Liver (tissue), 9 donors: Measurements from ENCODE around the gene HK2. TPM values are rescaled to one million over a fixed set of nuclear protein-coding genes. Genes with fewer than 3 reads are reported as not detected.

Experiments
- DNase-seq: peaks from one replicate; pipeline ENCODE4 v3.0.0-alpha.2; 2017; ENCODE audit warnings: low spot score
- H3K27ac ChIP-seq, 2 donors: one replicate each; pipeline ENCODE4 v1.7.0; 2013; ENCODE audit warnings: inconsistent platforms in 2 of 2, low read length in 2 of 2, control low read depth in 1 of 2, low read depth in 1 of 2, mild to moderate bottlenecking in 1 of 2
- H3K27me3 ChIP-seq, 4 donors: one replicate each; pipeline versions ENCODE4 v1.6.1 to v1.7.0; 2013; ENCODE audit warnings: low read length in 3 of 4, inconsistent platforms in 1 of 4, mild to moderate bottlenecking in 1 of 4, moderate library complexity in 1 of 4; ENCODE audit not compliant: control insufficient read depth in 4 of 4, insufficient read depth in 4 of 4
- H3K36me3 ChIP-seq, 4 donors: one replicate each; pipeline versions ENCODE4 v1.6.1 to v1.7.0; 2013; ENCODE audit warnings: low read length in 3 of 4, mild to moderate bottlenecking in 3 of 4, low read depth in 1 of 4, moderate library complexity in 1 of 4; ENCODE audit not compliant: control insufficient read depth in 4 of 4, insufficient read depth in 3 of 4
- H3K4me1 ChIP-seq, 4 donors: one replicate each; pipeline versions ENCODE4 v1.6.1 to v1.7.0; 2013; ENCODE audit warnings: low read length in 3 of 4, mild to moderate bottlenecking in 3 of 4, moderate library complexity in 1 of 4; ENCODE audit not compliant: control insufficient read depth in 4 of 4, insufficient read depth in 4 of 4
- H3K4me3 ChIP-seq, 3 donors: one replicate each; pipeline versions ENCODE4 v1.6.1 to v1.7.0; 2013; ENCODE audit warnings: low read length in 3 of 3, control low read depth in 1 of 3, low read depth in 1 of 3, mild to moderate bottlenecking in 1 of 3
- H3K9ac ChIP-seq, 2 donors: one replicate each; pipeline ENCODE4 v1.7.0; 2013; ENCODE audit warnings: low read length in 2 of 2, mild to moderate bottlenecking in 2 of 2, moderate library complexity in 2 of 2, control low read depth in 1 of 2, low read depth in 1 of 2
- H3K9me3 ChIP-seq, 4 donors: one replicate each; pipeline versions ENCODE4 v1.6.1 to v1.7.0; 2013; ENCODE audit warnings: low read length in 3 of 4; ENCODE audit not compliant: control insufficient read depth in 4 of 4
- EGR1 ChIP-seq, 2 donors: IDR thresholded peaks; 2 replicates each; pipeline ENCODE4 v1.6.1; 2016 to 2018; ENCODE audit warnings: antibody characterized with exemption in 2 of 2, low read depth in 2 of 2
- FOXA2 ChIP-seq: IDR thresholded peaks from 2 replicates; pipeline ENCODE4 v1.6.1; 2016; ENCODE audit warnings: antibody characterized with exemption
- GABPA ChIP-seq, 2 donors: IDR thresholded peaks in 1 of 2; conservative IDR thresholded peaks in 1 of 2; 2 replicates each; pipeline ENCODE4 v1.6.1; 2016; ENCODE audit warnings: antibody characterized with exemption in 2 of 2, mild to moderate bottlenecking in 1 of 2, moderate library complexity in 1 of 2
- HNF4A ChIP-seq, 2 donors: conservative IDR thresholded peaks; 2 replicates each; pipeline ENCODE4 v1.6.1; 2016; ENCODE audit warnings: antibody characterized with exemption in 2 of 2, mild to moderate bottlenecking in 2 of 2
- HNF4G ChIP-seq: IDR thresholded peaks from 2 replicates; pipeline ENCODE4 v1.6.1; 2016; ENCODE audit warnings: antibody characterized with exemption
- NR2F2 ChIP-seq: IDR thresholded peaks from 2 replicates; pipeline ENCODE4 v1.6.1; 2016; ENCODE audit warnings: antibody characterized with exemption
- RAD21 ChIP-seq, 2 donors: IDR thresholded peaks; 2 replicates each; pipeline ENCODE4 v1.6.1; 2016; ENCODE audit warnings: antibody characterized with exemption in 2 of 2, mild to moderate bottlenecking in 2 of 2
- RXRA ChIP-seq, 2 donors: IDR thresholded peaks; 2 replicates each; pipeline ENCODE4 v1.6.1; 2017 to 2018; ENCODE audit warnings: antibody characterized with exemption in 2 of 2, mild to moderate bottlenecking in 1 of 2
- TAF1 ChIP-seq: conservative IDR thresholded peaks from 2 replicates; pipeline ENCODE4 v1.6.1; 2016; ENCODE audit warnings: antibody characterized with exemption, mild to moderate bottlenecking
- WGBS: extraction: QIAGEN DNeasy Blood & Tissue Kit; methylation state at CpG from one replicate; pipeline ENCODE4 v1.1.7; 2013; 5-methylcytosine and 5-hydroxymethylcytosine counted together
- polyA plus RNA-seq, 2 donors: library from polyadenylated mRNA; stranded (reverse) in 1 of 2; unstranded in 1 of 2; fragments of 200-250 nt in 1 of 2; fragments of >200 nt in 1 of 2; fragmentation: Nextera tagmentation in 1 of 2; extraction: Ambion mirVana in 1 of 2; gene quantifications; one replicate each; pipeline versions ENCODE4 v1.2.1 to v1.2.3, GENCODE V29; 2013 to 2015
- total RNA-seq, 2 donors: library from RNA; depleted of rRNA; stranded (reverse); fragments of >200 nt; gene quantifications; one replicate each; pipeline ENCODE4 v1.2.3, GENCODE V29; 2014
- TF ChIP-seq, protein P1 (sequence below): IDR thresholded peaks from 2 replicates; pipeline ENCODE4 v1.6.1; 2016; ENCODE audit warnings: antibody characterized with exemption
- TF ChIP-seq, protein P2 (sequence below): IDR thresholded peaks from 2 replicates; pipeline ENCODE4 v1.6.1; 2016; ENCODE audit warnings: antibody characterized with exemption, mild to moderate bottlenecking
- TF ChIP-seq, protein P3 (sequence below): fragments of 150-350 bp; IDR thresholded peaks from 2 replicates; pipeline ENCODE4 v1.5.1; 2017; ENCODE audit warnings: improper control_type of control experiment, low read depth, low read length; ENCODE audit not compliant: missing input control
- TF ChIP-seq, protein P4 (sequence below): IDR thresholded peaks from 2 replicates; pipeline ENCODE4 v1.6.1; 2016; ENCODE audit warnings: antibody characterized with exemption
- donor health status: healthy.
- donor health status: healthy.
- donor health status: healthy.
- donor health status: healthy.
- donor health status: healthy.

The HK2 gene
- total and polyA plus RNA-seq, 4 donors: 0.21 to 3.5 (median 1.0) TPM

DNA sequence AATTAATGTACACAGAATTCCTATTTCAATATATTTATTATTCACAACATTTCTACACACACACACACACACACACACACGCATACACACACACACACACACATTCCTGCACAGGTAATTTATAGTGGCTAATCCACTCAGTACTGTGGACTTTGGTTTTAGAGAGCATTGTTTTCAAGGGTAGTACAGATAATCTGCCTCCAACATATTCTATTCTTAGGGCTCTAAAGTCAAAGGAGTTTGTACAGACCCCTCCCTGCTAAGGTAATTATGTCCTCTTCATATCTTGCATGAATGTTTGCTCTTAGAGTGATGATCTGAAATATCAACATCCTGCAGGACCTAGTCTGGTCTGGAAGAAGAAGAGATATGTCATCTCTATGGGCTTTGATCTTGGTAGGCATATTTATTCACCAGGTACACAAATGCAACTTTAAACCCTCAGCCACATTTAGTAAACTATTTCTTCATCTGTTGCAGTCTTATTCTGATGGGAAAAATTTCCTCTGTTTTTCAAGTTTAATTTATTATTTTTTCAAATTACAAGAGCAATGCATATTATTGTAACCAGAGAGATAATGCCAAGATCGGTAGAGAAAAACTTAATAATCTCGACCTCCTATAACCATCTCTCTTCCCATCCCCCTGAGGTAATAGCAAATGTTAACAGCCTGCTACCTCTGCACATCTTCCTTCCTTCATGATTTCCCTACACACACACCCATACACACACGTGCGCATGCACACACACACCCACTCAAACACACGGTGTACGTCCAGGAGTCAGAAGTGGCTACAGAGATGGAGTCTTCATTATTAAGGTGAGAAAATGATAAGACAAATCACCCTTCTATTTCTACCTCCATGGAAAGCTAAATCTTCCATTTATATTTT, 106.2 kb downstream of the HK2 start:
- H3K9ac ChIP-seq: no peak overlapping the region
- no peaks in the 10 kb centered on the region for H3K4me1 ChIP-seq
- H3K27me3 ChIP-seq: no peaks in the 10 kb centered on the region
- no peaks in the 10 kb centered on the region for H3K9me3 ChIP-seq
- 87% methylated on average over 7 of the region's 7 CpGs for WGBS
- TF ChIP-seq, protein P1, sequence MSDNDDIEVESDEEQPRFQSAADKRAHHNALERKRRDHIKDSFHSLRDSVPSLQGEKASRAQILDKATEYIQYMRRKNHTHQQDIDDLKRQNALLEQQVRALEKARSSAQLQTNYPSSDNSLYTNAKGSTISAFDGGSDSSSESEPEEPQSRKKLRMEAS: no peak
- TF ChIP-seq EGR1 (IDR thresholded peaks at IDR 0.05; ENCODE audit: low read depth in 2 of 2) (no peak), NR2F2 (no peak), RAD21 (IDR thresholded peaks at IDR 0.05) (no peak), TAF1 (no peak), GABPA (IDR thresholded peaks at IDR 0.05 in 1 of 2, conservative IDR thresholded peaks at IDR 0.05 in 1 of 2) (no peak)
- TF ChIP-seq, protein P2, sequence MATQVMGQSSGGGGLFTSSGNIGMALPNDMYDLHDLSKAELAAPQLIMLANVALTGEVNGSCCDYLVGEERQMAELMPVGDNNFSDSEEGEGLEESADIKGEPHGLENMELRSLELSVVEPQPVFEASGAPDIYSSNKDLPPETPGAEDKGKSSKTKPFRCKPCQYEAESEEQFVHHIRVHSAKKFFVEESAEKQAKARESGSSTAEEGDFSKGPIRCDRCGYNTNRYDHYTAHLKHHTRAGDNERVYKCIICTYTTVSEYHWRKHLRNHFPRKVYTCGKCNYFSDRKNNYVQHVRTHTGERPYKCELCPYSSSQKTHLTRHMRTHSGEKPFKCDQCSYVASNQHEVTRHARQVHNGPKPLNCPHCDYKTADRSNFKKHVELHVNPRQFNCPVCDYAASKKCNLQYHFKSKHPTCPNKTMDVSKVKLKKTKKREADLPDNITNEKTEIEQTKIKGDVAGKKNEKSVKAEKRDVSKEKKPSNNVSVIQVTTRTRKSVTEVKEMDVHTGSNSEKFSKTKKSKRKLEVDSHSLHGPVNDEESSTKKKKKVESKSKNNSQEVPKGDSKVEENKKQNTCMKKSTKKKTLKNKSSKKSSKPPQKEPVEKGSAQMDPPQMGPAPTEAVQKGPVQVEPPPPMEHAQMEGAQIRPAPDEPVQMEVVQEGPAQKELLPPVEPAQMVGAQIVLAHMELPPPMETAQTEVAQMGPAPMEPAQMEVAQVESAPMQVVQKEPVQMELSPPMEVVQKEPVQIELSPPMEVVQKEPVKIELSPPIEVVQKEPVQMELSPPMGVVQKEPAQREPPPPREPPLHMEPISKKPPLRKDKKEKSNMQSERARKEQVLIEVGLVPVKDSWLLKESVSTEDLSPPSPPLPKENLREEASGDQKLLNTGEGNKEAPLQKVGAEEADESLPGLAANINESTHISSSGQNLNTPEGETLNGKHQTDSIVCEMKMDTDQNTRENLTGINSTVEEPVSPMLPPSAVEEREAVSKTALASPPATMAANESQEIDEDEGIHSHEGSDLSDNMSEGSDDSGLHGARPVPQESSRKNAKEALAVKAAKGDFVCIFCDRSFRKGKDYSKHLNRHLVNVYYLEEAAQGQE: no peak
- no peak overlapping the region for H3K4me3 ChIP-seq
- H3K36me3 ChIP-seq: peaks cover 0 to 2% (median 0%) of the 10 kb centered on the region in 4 donors
- H3K27ac ChIP-seq: no peak overlapping the region
- DNase-seq: no peak

DNA sequence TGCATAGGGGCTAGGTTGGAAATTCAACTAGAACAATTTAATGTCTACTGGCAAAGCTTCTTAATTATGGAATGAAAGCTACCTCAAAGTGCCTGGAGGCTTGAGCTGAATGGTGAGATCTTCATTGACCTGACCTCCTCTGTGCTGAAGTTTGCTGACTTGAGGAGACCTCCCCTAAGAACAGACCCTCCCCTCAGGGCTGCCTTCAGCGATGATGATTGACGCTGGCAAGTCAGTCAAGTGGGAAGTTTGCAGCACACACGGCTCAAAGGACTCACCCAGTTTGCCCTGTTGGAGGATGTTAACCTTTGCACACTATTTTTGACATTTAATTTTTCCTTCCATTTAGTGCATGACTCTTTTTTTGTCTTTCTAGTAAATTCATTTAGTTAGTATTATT, 107.4 kb downstream of the HK2 start:
- no peaks in the 10 kb centered on the region for H3K27me3 ChIP-seq
- 92% methylated on average over 3 of the region's 3 CpGs for WGBS
- H3K36me3 ChIP-seq: peaks cover 0 to 2% (median 0%) of the 10 kb centered on the region in 4 donors
- H3K9ac ChIP-seq: no peak overlapping the region
- H3K27ac ChIP-seq: no peak overlapping the region
- TF ChIP-seq TAF1: no peak
- TF ChIP-seq, protein P3, sequence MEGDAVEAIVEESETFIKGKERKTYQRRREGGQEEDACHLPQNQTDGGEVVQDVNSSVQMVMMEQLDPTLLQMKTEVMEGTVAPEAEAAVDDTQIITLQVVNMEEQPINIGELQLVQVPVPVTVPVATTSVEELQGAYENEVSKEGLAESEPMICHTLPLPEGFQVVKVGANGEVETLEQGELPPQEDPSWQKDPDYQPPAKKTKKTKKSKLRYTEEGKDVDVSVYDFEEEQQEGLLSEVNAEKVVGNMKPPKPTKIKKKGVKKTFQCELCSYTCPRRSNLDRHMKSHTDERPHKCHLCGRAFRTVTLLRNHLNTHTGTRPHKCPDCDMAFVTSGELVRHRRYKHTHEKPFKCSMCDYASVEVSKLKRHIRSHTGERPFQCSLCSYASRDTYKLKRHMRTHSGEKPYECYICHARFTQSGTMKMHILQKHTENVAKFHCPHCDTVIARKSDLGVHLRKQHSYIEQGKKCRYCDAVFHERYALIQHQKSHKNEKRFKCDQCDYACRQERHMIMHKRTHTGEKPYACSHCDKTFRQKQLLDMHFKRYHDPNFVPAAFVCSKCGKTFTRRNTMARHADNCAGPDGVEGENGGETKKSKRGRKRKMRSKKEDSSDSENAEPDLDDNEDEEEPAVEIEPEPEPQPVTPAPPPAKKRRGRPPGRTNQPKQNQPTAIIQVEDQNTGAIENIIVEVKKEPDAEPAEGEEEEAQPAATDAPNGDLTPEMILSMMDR: no peak
- TF ChIP-seq RAD21 (IDR thresholded peaks at IDR 0.05): no peak
- TF ChIP-seq EGR1 (IDR thresholded peaks at IDR 0.05; ENCODE audit: low read depth in 2 of 2): no peak
- TF ChIP-seq, protein P4, sequence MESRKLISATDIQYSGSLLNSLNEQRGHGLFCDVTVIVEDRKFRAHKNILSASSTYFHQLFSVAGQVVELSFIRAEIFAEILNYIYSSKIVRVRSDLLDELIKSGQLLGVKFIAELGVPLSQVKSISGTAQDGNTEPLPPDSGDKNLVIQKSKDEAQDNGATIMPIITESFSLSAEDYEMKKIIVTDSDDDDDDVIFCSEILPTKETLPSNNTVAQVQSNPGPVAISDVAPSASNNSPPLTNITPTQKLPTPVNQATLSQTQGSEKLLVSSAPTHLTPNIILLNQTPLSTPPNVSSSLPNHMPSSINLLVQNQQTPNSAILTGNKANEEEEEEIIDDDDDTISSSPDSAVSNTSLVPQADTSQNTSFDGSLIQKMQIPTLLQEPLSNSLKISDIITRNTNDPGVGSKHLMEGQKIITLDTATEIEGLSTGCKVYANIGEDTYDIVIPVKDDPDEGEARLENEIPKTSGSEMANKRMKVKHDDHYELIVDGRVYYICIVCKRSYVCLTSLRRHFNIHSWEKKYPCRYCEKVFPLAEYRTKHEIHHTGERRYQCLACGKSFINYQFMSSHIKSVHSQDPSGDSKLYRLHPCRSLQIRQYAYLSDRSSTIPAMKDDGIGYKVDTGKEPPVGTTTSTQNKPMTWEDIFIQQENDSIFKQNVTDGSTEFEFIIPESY: no peak
- TF ChIP-seq FOXA2: no peak
- no peak for TF ChIP-seq RXRA (IDR thresholded peaks at IDR 0.05)
- TF ChIP-seq HNF4G: no peak
- TF ChIP-seq, protein P1: no peak
- TF ChIP-seq GABPA (IDR thresholded peaks at IDR 0.05 in 1 of 2, conservative IDR thresholded peaks at IDR 0.05 in 1 of 2): no peak
- TF ChIP-seq HNF4A (conservative IDR thresholded peaks at IDR 0.05): no peak
- DNase-seq: no peak
- H3K4me1 ChIP-seq: no peaks in the 10 kb centered on the region
- H3K4me3 ChIP-seq: no peak overlapping the region
- no peaks in the 10 kb centered on the region for H3K9me3 ChIP-seq
